Activated CD4-positive, alpha-beta memory T cell treated with anti-CD3 and anti-CD28 coated beads, Interleukin-2, amount 10 ng/mL, durations not matched to agents 7 days and 5 days (primary cell): ENCODE results near the gene GJB2. TPM values are rescaled to one million over a fixed set of nuclear protein-coding genes. Genes with fewer than 3 reads are reported as not detected.

Source experiments
- CTCF ChIA-PET: fragments of 350-600 bp; sonication (Branson Sonifier 250); formaldehyde crosslinking; loops from one replicate; lab custom pipeline; 2021; ENCODE audit warnings: antibody characterized with exemption, inconsistent platforms; lab: Charles Lee
- POLR2A ChIA-PET: fragments of 350-600 bp; sonication (Branson Sonifier 250); formaldehyde crosslinking; loops from one replicate; lab custom pipeline; 2021; ENCODE audit warnings: antibody characterized with exemption; lab: Charles Lee
- DNase-seq: peaks from one replicate; pipeline ENCODE4 v3.0.0-alpha.2; 2020
- H3K27ac Mint-ChIP-seq: one replicate; pipeline ENCODE4 v1.8.0; 2021; ENCODE audit warnings: mild to moderate bottlenecking, mixed read lengths
- H3K27me3 Mint-ChIP-seq: one replicate; pipeline ENCODE4 v1.8.0; 2021; ENCODE audit warnings: mixed read lengths
- H3K36me3 Mint-ChIP-seq: one replicate; pipeline ENCODE4 v1.8.0; 2021; ENCODE audit warnings: low read depth, mixed read lengths
- H3K4me1 Mint-ChIP-seq: one replicate; pipeline ENCODE4 v1.8.0; 2021; ENCODE audit warnings: mixed read lengths
- H3K4me3 Mint-ChIP-seq: one replicate; pipeline ENCODE4 v1.8.0; 2021; ENCODE audit warnings: mild to moderate bottlenecking, mixed read lengths
- H3K9me3 Mint-ChIP-seq: one replicate; pipeline ENCODE4 v1.8.0; 2021; ENCODE audit warnings: mixed read lengths
- total RNA-seq, 2 experiments: library from RNA; stranded (reverse); gene quantifications; one replicate each; pipeline ENCODE4 v1.2.3, GENCODE V29; 2021

The GJB2 gene
- total RNA-seq, 2 experiments from 2014 or later = 5.6 to 5.8 TPM

- DNase-seq = no peak
- Mint-ChIP-seq H3K36me3 (no peaks in the 10 kb centered on the region), H3K27me3 (peaks cover 62% of the 10 kb centered on the region), H3K4me3 (no peak overlapping the region), H3K27ac (no peak overlapping the region), H3K4me1 (peaks cover 12% of the 10 kb centered on the region), H3K9me3 (no peaks in the 10 kb centered on the region)
- ChIA-PET CTCF (interaction anchor here (1.0 to 2.1 kb wide), 6 partner anchors 9 to 22 kb away, joined by 3 to 7 read pairs (median 4); partner anchors contain the start of gene GJA3), POLR2A (interaction anchor here (0.9 to 1.3 kb wide), 2 partner anchors 14 to 301 kb away, joined by 3 to 4 read pairs; no protein-coding TSS in a partner anchor)
These were observed 17.3 kb downstream of the GJB2 start for GRCh38 chr13:20175406-20175794.

GRCh38 chr13:20174656-20175405, 17.9 kb downstream of the GJB2 start:
- H3K9me3 Mint-ChIP-seq = no peaks in the 10 kb centered on the region
- ChIA-PET CTCF (interaction anchor here (1.0 to 2.1 kb wide), 6 partner anchors 9 to 22 kb away, joined by 3 to 7 read pairs (median 4); partner anchors contain the start of gene GJA3), POLR2A (interaction anchor here (0.9 to 1.3 kb wide), 2 partner anchors 13 to 301 kb away, joined by 3 to 4 read pairs; no protein-coding TSS in a partner anchor)
- H3K27me3 Mint-ChIP-seq = peaks cover 62% of the 10 kb centered on the region
- no peak overlapping the region for H3K27ac Mint-ChIP-seq
- H3K4me1 Mint-ChIP-seq = peaks cover 12% of the 10 kb centered on the region
- peak; percentile 73 for DNase-seq
- H3K36me3 Mint-ChIP-seq = no peaks in the 10 kb centered on the region
- H3K4me3 Mint-ChIP-seq = no peak overlapping the region

GRCh38 chr13:20173116-20173746, 19.5 kb downstream of the GJB2 start:
- Mint-ChIP-seq H3K9me3 (no peaks in the 10 kb centered on the region), H3K36me3 (no peaks in the 10 kb centered on the region), H3K4me1 (peaks cover 18% of the 10 kb centered on the region), H3K27me3 (peaks cover 56% of the 10 kb centered on the region), H3K4me3 (no peak overlapping the region), H3K27ac (no peak overlapping the region)
- POLR2A ChIA-PET = no interaction called here
- CTCF ChIA-PET = interaction anchor here (1.5 kb wide), 1 partner anchor 14 kb away, joined by 3 read pairs; no protein-coding TSS in a partner anchor
- no peak for DNase-seq

GRCh38 chr13:20171364-20171763, 21.4 kb downstream of the GJB2 start:
- no peak for DNase-seq
- H3K4me3 Mint-ChIP-seq = no peak overlapping the region
- H3K9me3 Mint-ChIP-seq = no peaks in the 10 kb centered on the region
- no peak overlapping the region for H3K27ac Mint-ChIP-seq
- peaks cover 48% of the 10 kb centered on the region for H3K27me3 Mint-ChIP-seq
- ChIA-PET CTCF (interaction anchor here (1.0 kb wide), 1 partner anchor 26 kb away, joined by 3 read pairs; no protein-coding TSS in a partner anchor), POLR2A (no interaction called here)
- H3K4me1 Mint-ChIP-seq = peaks cover 18% of the 10 kb centered on the region
- H3K36me3 Mint-ChIP-seq = no peaks in the 10 kb centered on the region

- H3K4me3 Mint-ChIP-seq = no peak overlapping the region
- no peak overlapping the region for H3K27ac Mint-ChIP-seq
- no peak for DNase-seq
- CTCF ChIA-PET = interaction anchor here (1.0 kb wide), 1 partner anchor 27 kb away, joined by 3 read pairs; no protein-coding TSS in a partner anchor
- H3K36me3 Mint-ChIP-seq = no peaks in the 10 kb centered on the region
- H3K9me3 Mint-ChIP-seq = no peaks in the 10 kb centered on the region
- H3K4me1 Mint-ChIP-seq = peaks cover 18% of the 10 kb centered on the region
- POLR2A ChIA-PET = no interaction called here
- H3K27me3 Mint-ChIP-seq = peaks cover 47% of the 10 kb centered on the region
These were observed 21.8 kb downstream of the GJB2 start for GRCh38 chr13:20170921-20171320.

GRCh38 chr13:20168396-20168795, 24.3 kb downstream of the GJB2 start:
- POLR2A ChIA-PET = no interaction called here
- Mint-ChIP-seq H3K4me1 (peaks cover 9% of the 10 kb centered on the region), H3K9me3 (no peaks in the 10 kb centered on the region), H3K4me3 (no peak overlapping the region), H3K27me3 (peaks cover 41% of the 10 kb centered on the region), H3K27ac (no peak overlapping the region), H3K36me3 (no peaks in the 10 kb centered on the region)
- no peak for DNase-seq
- CTCF ChIA-PET = no interaction called here

GRCh38 chr13:20165417-20166257, 27.1 kb downstream of the GJB2 start:
- DNase-seq = no peak
- Mint-ChIP-seq H3K36me3 (no peaks in the 10 kb centered on the region), H3K27me3 (peaks cover 50% of the 10 kb centered on the region), H3K4me1 (peaks cover 20% of the 10 kb centered on the region), H3K4me3 (no peak overlapping the region), H3K27ac (no peak overlapping the region), H3K9me3 (no peaks in the 10 kb centered on the region)
- ChIA-PET CTCF (interaction anchor here (1.1 to 1.2 kb wide), 2 partner anchors 37 to 180 kb away, joined by 3 to 4 read pairs; no protein-coding TSS in a partner anchor), POLR2A (no interaction called here)

GRCh38 chr13:20161951-20162300, 30.8 kb downstream of the GJB2 start:
- POLR2A ChIA-PET = interaction anchor here (0.7 to 2.0 kb wide), 4 partner anchors 9 to 177 kb away, joined by 3 to 6 read pairs (median 4); no protein-coding TSS in a partner anchor
- Mint-ChIP-seq H3K36me3 (no peaks in the 10 kb centered on the region), H3K4me1 (peaks cover 24% of the 10 kb centered on the region), H3K4me3 (peak overlapping the region; percentile 67), H3K9me3 (no peaks in the 10 kb centered on the region), H3K27me3 (peaks cover 64% of the 10 kb centered on the region), H3K27ac (no peak overlapping the region)
- no peak for DNase-seq
- CTCF ChIA-PET = interaction anchor here (0.7 to 6.2 kb wide), 6 partner anchors 34 to 177 kb away, joined by 3 to 46 read pairs (median 4); no protein-coding TSS in a partner anchor

GRCh38 chr13:20161275-20161950, 31.3 kb downstream of the GJB2 start:
- Mint-ChIP-seq H3K27me3 (peaks cover 61% of the 10 kb centered on the region), H3K4me3 (peak overlapping the region; percentile 68), H3K9me3 (no peaks in the 10 kb centered on the region), H3K36me3 (no peaks in the 10 kb centered on the region), H3K4me1 (peaks cover 24% of the 10 kb centered on the region), H3K27ac (no peak overlapping the region)
- ChIA-PET POLR2A (interaction anchor here (0.7 to 2.0 kb wide), 3 partner anchors 9 to 176 kb away, joined by 3 to 6 read pairs (median 4); no protein-coding TSS in a partner anchor), CTCF (interaction anchor here (0.7 to 6.2 kb wide), 5 partner anchors 34 to 176 kb away, joined by 3 to 46 read pairs (median 4); no protein-coding TSS in a partner anchor)
- DNase-seq = peak; percentile 53

GRCh38 chr13:20160306-20161274, 32.1 kb downstream of the GJB2 start, which contains the start of gene GJA3:
Gene GJA3, minus strand, starts transcription at chr13:20161052. Its CDS starts 17,764 bp downstream, at chr13:20143288.
- Mint-ChIP-seq H3K4me1 (peaks cover 24% of the 10 kb centered on the region), H3K4me3 (peak within 1 kb of the TSS; percentile 73), H3K36me3 (no peaks in the 10 kb centered on the region), H3K27me3 (peaks cover 58% of the 10 kb centered on the region), H3K9me3 (no peaks in the 10 kb centered on the region), H3K27ac (no peak within 1 kb of the TSS)
- ChIA-PET POLR2A (interaction anchor here (0.7 to 2.0 kb wide), 5 partner anchors 8 to 176 kb away, joined by 3 to 6 read pairs (median 5); no protein-coding TSS in a partner anchor), CTCF (interaction anchor here (0.5 to 6.2 kb wide), 9 partner anchors 14 to 441 kb away, joined by 3 to 46 read pairs (median 3); no protein-coding TSS in a partner anchor)
- peak; percentile 48 for DNase-seq
